Measurements from ENCODE around the gene PTOV1.
A peak's percentile ranks its signal among the peaks of the same experiment; 100 is the strongest.

Gene PTOV1

DNA sequence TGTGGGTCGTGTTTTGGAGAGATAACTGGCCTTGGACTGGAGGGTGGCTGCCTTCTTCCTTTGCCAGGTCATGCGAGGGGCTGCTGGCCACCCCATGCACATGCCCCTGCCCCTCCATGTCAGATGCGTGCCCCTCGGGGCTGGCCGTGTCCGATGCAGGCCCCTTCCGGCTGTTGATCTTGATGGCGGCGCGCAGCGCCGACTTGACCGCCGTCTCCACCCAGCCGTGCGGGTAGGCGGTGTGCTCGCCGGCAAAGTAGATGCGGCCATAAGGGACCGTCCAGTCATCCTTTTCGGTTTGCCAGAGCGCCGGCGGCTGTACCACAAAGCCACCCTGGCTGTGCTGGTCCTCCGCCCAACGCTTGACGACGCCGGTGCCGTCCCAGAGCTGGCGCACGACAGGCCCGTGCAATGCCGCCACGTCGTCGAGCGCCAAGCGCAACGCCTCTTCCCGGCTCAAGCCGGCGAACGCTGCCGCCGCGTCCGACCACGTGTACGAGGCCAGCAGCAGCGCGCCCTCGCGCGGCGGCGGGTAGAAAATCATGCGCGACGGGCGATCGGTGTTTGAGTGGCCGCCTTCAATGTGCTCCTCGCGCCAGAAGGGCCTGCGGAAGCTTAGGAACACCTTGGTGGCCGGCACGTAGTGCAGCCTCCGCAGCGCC is 38.9 kb downstream of the PTOV1 start:
- TF ChIP-seq CTCF (IDR thresholded peaks at IDR 0.05): peak; percentile 68

- no peak; the same call in 1 of the 2 replicates for TF ChIP-seq CTCF (IDR thresholded peaks at IDR 0.05)
Observed at GRCh38 chr19:49890349-49891311, 39.7 kb downstream of the PTOV1 start.

DNA sequence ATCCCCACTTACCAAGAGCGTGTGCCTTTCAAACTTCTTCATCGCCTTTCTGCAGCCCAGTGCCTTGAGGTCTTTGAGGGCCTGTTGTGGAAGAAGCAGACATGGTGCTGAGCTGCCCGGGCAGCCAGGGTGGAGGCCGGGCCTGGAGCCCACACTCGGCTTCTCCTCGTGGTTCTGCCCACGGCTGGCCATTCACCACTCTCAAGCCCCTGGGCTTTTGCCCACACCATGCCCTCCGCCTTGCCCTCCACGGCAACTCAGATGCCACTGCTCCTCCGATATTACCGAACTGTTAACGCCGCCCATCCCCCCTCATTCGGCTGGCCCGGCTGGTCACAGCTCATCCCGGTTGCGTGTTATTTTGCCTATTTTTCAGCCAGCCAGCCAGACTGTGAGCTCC is 40.4 kb downstream of the PTOV1 start:
- no peak for TF ChIP-seq CTCF (IDR thresholded peaks at IDR 0.05)

DNA sequence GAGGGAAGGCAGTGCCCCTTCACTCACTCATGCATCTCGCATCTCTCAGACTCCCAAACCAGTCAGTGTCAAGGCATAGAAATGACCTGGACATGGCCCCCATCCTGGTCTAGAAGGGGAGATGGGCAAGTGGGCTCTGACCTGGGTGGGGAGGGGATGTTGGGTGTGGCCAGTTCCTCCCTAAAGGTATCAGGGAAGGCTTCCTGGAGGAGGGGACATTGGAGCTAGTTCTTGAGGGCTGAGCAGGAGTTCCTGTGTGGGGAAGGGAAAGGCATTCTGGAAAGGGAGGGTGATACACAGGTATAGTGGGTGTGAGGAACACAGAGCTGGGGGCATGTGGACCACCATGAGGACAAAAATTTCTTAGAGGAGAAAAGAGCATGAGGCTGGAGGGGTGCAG is 41.8 kb downstream of the PTOV1 start:
- no peak for TF ChIP-seq CTCF (IDR thresholded peaks at IDR 0.05)

- TF ChIP-seq CTCF (IDR thresholded peaks at IDR 0.05): no peak
Observed at GRCh38 chr19:49894011-49894664, 43.2 kb downstream of the PTOV1 start.

- TF ChIP-seq CTCF (IDR thresholded peaks at IDR 0.05): no peak
Observed at GRCh38 chr19:49894879-49895565, 44.1 kb downstream of the PTOV1 start.

Measured in LNCAP (cell line).